Neural crest cell (in vitro differentiated cells): ENCODE measurements around the gene GALNT6. TPM values are rescaled to one million over a fixed set of nuclear protein-coding genes. Genes with fewer than 3 reads are reported as not detected.

Source experiments
- DNase-seq: peaks from one replicate; pipeline ENCODE4 v3.0.0; 2021; ENCODE audit warnings: low read depth, mixed read lengths, low spot score
- H3K27ac Mint-ChIP-seq: one replicate; pipeline ENCODE4 v1.8.0; 2021; ENCODE audit warnings: mild to moderate bottlenecking, mixed read lengths; ENCODE audit not compliant: unreplicated experiment
- H3K27me3 Mint-ChIP-seq: 2 replicates; pipeline ENCODE4 v1.8.0; 2021; ENCODE audit warnings: low read depth, mild to moderate bottlenecking, mixed read lengths
- H3K36me3 Mint-ChIP-seq: 2 replicates; pipeline ENCODE4 v1.8.0; 2021; ENCODE audit warnings: low read depth, mild to moderate bottlenecking, mixed read lengths
- H3K4me1 Mint-ChIP-seq: 2 replicates; pipeline ENCODE4 v1.8.0; 2021; ENCODE audit warnings: mixed read lengths
- H3K4me3 Mint-ChIP-seq: one replicate; pipeline ENCODE4 v1.8.0; 2021; ENCODE audit warnings: mild to moderate bottlenecking, mixed read lengths
- H3K9me3 Mint-ChIP-seq: 2 replicates; pipeline ENCODE4 v1.8.0; 2021; ENCODE audit warnings: mixed read lengths
- total RNA-seq: library from RNA; stranded (reverse); gene quantifications from 2 replicates; pipeline ENCODE4 v1.2.1, GENCODE V29; 2021
- TF ChIP-seq, protein P1 (sequence below): fragments of 200-600 bp; sonication (generic); conservative IDR thresholded peaks from 2 replicates; pipeline ENCODE4 v1.5.0; 2021; ENCODE audit warnings: antibody characterized with exemption, mild to moderate bottlenecking

The GALNT6 gene
- total RNA-seq, 1 donor from 2014 or later: 0.09 TPM

DNA sequence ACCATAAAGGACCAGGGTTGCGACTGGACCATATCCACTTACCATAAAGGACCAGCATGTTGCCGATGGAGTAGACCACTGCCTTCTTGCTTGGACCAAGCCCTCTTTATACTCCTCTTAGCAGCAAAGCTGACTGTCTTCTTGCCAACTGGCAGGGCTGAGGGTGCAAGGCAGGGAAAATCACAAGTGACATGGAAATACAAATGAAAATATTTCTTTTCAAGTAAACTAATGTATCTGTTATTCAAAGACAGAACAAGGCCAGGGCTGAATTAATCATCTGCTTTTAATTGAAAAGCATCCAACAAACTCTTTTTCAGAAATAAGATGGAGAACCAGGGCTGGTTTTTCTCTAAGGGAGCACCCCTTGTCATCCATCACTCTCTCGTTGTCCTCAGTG lies 44.6 kb downstream of the GALNT6 start, which contains the start of gene CELA1:
TSS of gene CELA1 (minus strand) at position 99 of the 400 bp plus-strand sequence. CDS start at position 58, 41 bp downstream.
- DNase-seq: no peak
- no peak within 1 kb of the TSS for H3K4me3 Mint-ChIP-seq
- no peaks in the 10 kb centered on the region for H3K36me3 Mint-ChIP-seq
- H3K4me1 Mint-ChIP-seq: peaks cover 9% of the 10 kb centered on the region
- H3K27me3 Mint-ChIP-seq: no peaks in the 10 kb centered on the region
- TF ChIP-seq, protein P1, sequence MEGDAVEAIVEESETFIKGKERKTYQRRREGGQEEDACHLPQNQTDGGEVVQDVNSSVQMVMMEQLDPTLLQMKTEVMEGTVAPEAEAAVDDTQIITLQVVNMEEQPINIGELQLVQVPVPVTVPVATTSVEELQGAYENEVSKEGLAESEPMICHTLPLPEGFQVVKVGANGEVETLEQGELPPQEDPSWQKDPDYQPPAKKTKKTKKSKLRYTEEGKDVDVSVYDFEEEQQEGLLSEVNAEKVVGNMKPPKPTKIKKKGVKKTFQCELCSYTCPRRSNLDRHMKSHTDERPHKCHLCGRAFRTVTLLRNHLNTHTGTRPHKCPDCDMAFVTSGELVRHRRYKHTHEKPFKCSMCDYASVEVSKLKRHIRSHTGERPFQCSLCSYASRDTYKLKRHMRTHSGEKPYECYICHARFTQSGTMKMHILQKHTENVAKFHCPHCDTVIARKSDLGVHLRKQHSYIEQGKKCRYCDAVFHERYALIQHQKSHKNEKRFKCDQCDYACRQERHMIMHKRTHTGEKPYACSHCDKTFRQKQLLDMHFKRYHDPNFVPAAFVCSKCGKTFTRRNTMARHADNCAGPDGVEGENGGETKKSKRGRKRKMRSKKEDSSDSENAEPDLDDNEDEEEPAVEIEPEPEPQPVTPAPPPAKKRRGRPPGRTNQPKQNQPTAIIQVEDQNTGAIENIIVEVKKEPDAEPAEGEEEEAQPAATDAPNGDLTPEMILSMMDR: no peak
- H3K27ac Mint-ChIP-seq: peak within 1 kb of the TSS; percentile 96
- H3K9me3 Mint-ChIP-seq: no peaks in the 10 kb centered on the region

- Mint-ChIP-seq H3K36me3 (no peaks in the 10 kb centered on the region), H3K4me3 (no peak overlapping the region), H3K27me3 (no peaks in the 10 kb centered on the region), H3K4me1 (peaks cover 14% of the 10 kb centered on the region), H3K9me3 (no peaks in the 10 kb centered on the region), H3K27ac (peak overlapping the region; percentile 96)
- TF ChIP-seq, protein P1: no peak
- DNase-seq: no peak
Observed at GRCh38 chr12:51345681-51346080, 45.5 kb downstream of the GALNT6 start.

GRCh38 chr12:51343201-51343600 lies 48.0 kb downstream of the GALNT6 start:
- no peak overlapping the region for H3K4me3 Mint-ChIP-seq
- H3K36me3 Mint-ChIP-seq: no peaks in the 10 kb centered on the region
- H3K4me1 Mint-ChIP-seq: peaks cover 14% of the 10 kb centered on the region
- no peaks in the 10 kb centered on the region for H3K27me3 Mint-ChIP-seq
- TF ChIP-seq, protein P1: no peak
- H3K27ac Mint-ChIP-seq: no peak overlapping the region
- DNase-seq: no peak
- H3K9me3 Mint-ChIP-seq: no peaks in the 10 kb centered on the region

GRCh38 chr12:51342416-51342815 lies 48.8 kb downstream of the GALNT6 start:
- Mint-ChIP-seq H3K9me3 (no peaks in the 10 kb centered on the region), H3K4me3 (no peak overlapping the region), H3K27ac (no peak overlapping the region), H3K27me3 (no peaks in the 10 kb centered on the region), H3K4me1 (peaks cover 14% of the 10 kb centered on the region), H3K36me3 (no peaks in the 10 kb centered on the region)
- no peak for DNase-seq
- TF ChIP-seq, protein P1: no peak

DNA sequence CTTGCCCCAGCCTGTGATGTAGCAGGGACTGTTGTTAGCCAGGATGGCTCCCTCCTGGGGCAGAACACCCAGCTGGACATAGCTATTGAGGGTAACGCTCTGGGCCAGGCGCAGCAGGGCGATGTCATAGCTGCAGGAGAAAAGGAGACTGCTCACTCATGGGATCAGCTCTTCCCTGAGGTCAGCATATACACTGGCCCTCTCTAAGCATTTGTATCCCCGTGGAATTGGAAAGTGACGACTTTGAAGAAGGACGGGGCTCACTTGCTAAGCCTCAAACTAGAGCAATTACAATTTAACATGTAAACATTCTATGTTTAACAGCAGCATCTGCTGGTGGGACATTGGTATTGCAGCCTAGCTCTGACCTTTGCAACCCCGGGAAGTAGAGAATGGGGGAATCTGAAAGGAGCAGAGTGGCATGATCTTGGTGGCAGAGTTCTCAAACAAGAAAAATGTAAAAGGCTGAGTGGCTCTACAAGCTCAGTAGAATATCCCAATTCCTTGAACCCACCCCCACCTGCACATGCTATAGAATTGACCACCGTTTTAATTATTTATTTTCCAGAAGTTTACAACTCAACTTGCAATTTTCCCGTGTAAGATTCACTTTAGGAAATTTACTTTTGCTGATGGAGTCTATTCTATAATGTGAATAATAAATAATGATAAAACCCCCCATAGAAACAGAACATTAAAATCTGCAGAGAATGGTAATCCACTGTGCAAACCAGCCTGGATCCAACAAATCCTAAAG lies 49.8 kb downstream of the GALNT6 start:
- Mint-ChIP-seq H3K4me3 (no peak overlapping the region), H3K27me3 (no peaks in the 10 kb centered on the region), H3K9me3 (no peaks in the 10 kb centered on the region), H3K36me3 (no peaks in the 10 kb centered on the region), H3K4me1 (peaks cover 14% of the 10 kb centered on the region), H3K27ac (peak overlapping the region; percentile 90)
- TF ChIP-seq, protein P1: peak; percentile 98
- peak; percentile 69 for DNase-seq
